AG04450 (cell line): ENCODE data around the gene AXL. TPM values are rescaled to one million over a fixed set of nuclear protein-coding genes. Genes with fewer than 3 reads are reported as not detected.
"Not testable (repeated sequence)": the region's sequence is repeated elsewhere in the genome, so short reads cannot be mapped to it uniquely, and the experiment has no call there.

ENCODE experiments used
- CTCF ChIA-PET: fragments of 300-600, 350-600 bp; formaldehyde crosslinking; extraction: SDS; loops from one replicate; lab custom pipeline; 2022; ENCODE audit warnings: antibody characterized with exemption, inconsistent platforms; lab: Charles Lee
- POLR2A ChIA-PET: fragments of 350-600 bp; formaldehyde crosslinking; extraction: SDS; loops from one replicate; lab custom pipeline; 2021; ENCODE audit warnings: antibody characterized with exemption, inconsistent platforms; lab: Yijun Ruan, JAX
- DNase-seq: peaks from one replicate; pipeline ENCODE4 v3.0.0-alpha.2; 2011; ENCODE audit warnings: low read depth, low spot score
- H3K27ac ChIP-seq: one replicate; pipeline ENCODE4 v1.5.1; 2012; ENCODE audit warnings: low read depth, low read length, control low read depth
- H3K27me3 ChIP-seq: one replicate; pipeline ENCODE4 v1.6.0; 2012; ENCODE audit warnings: low read length; ENCODE audit not compliant: control insufficient read depth, insufficient read depth
- H3K4me3 ChIP-seq: 2 replicates; pipeline ENCODE4 v1.5.1; 2011; ENCODE audit warnings: mild to moderate bottlenecking, low read depth, low read length, control low read depth
- H3K9me3 ChIP-seq: 2 replicates; pipeline ENCODE4 v1.5.1; 2012; ENCODE audit warnings: low read length; ENCODE audit not compliant: control insufficient read depth, insufficient read depth
- CTCF ChIP-seq: IDR thresholded peaks from 2 replicates; pipeline ENCODE4 v1.5.1; 2011; ENCODE audit warnings: low read depth, low read length, control low read depth, inconsistent platforms
- polyA plus RNA-seq: library from polyadenylated mRNA; depleted of rRNA; stranded (reverse); fragments of >200 nt; gene quantifications from 2 replicates; pipeline ENCODE4 v1.2.3, GENCODE V29; 2011

Gene AXL
- polyA plus RNA-seq, 1 experiment = 210 TPM

GRCh38 chr19:41204338-41204737 is 14.7 kb upstream of the AXL start:
- DNase-seq = peak; percentile 79
- not testable (repeated sequence) for H3K4me3 ChIP-seq, H3K27me3 ChIP-seq, H3K9me3 ChIP-seq, H3K27ac ChIP-seq
- POLR2A ChIA-PET = interaction anchor here (0.6 to 1.3 kb wide), 9 partner anchors 14 to 406 kb away, joined by 3 to 13 read pairs (median 6); partner anchors contain the start of genes AXL and HNRNPUL1
- CTCF ChIA-PET = interaction anchor here (0.6 to 4.1 kb wide), 27 partner anchors 11 to 1320 kb away, joined by 3 to 79 read pairs (median 5); partner anchors contain the start of gene HNRNPUL1
- peak; percentile 96 for TF ChIP-seq CTCF

GRCh38 chr19:41205995-41206394 is 13.0 kb upstream of the AXL start:
- no peaks in the 10 kb centered on the region for H3K27me3 ChIP-seq
- no peak for TF ChIP-seq CTCF
- POLR2A ChIA-PET = no interaction called here
- CTCF ChIA-PET = interaction anchor here (1.5 to 3.2 kb wide), 2 partner anchors 56 to 102 kb away, joined by 5 to 36 read pairs; no protein-coding TSS in a partner anchor
- no peak for DNase-seq
- no peaks in the 10 kb centered on the region; the same call in 1 of the 2 replicates for H3K9me3 ChIP-seq
- H3K27ac ChIP-seq = no peak overlapping the region
- H3K4me3 ChIP-seq = no peak overlapping the region

GRCh38 chr19:41206456-41206855 is 12.6 kb upstream of the AXL start:
- H3K4me3 ChIP-seq = no peak overlapping the region
- POLR2A ChIA-PET = interaction anchor here (0.6 kb wide), 1 partner anchor 26 kb away, joined by 5 read pairs; no protein-coding TSS in a partner anchor
- no peaks in the 10 kb centered on the region; the same call in 1 of the 2 replicates for H3K9me3 ChIP-seq
- no peaks in the 10 kb centered on the region for H3K27me3 ChIP-seq
- TF ChIP-seq CTCF = no peak
- no peak for DNase-seq
- H3K27ac ChIP-seq = no peak overlapping the region
- CTCF ChIA-PET = interaction anchor here (1.5 kb wide), 1 partner anchor 56 kb away, joined by 5 read pairs; no protein-coding TSS in a partner anchor

- TF ChIP-seq CTCF = no peak
- H3K27me3 ChIP-seq = no peaks in the 10 kb centered on the region
- POLR2A ChIA-PET = interaction anchor here (0.6 kb wide), 1 partner anchor 25 kb away, joined by 5 read pairs; no protein-coding TSS in a partner anchor
- CTCF ChIA-PET = interaction anchor here (0.7 to 1.5 kb wide), 5 partner anchors 54 to 402 kb away, joined by 3 to 5 read pairs (median 3); no protein-coding TSS in a partner anchor
- H3K9me3 ChIP-seq = no peaks in the 10 kb centered on the region; the same call in 1 of the 2 replicates
- no peak overlapping the region for H3K4me3 ChIP-seq
- H3K27ac ChIP-seq = no peak overlapping the region
- no peak for DNase-seq
Observed at GRCh38 chr19:41206926-41207750, 11.9 kb upstream of the AXL start.

- Histone ChIP-seq H3K9me3 (peaks cover 4% of the 10 kb centered on the region; the same call in 1 of the 2 replicates), H3K27ac (no peak overlapping the region), H3K4me3 (no peak overlapping the region), H3K27me3 (no peaks in the 10 kb centered on the region)
- CTCF ChIA-PET = no interaction called here
- no peak for DNase-seq
- no peak for TF ChIP-seq CTCF
- POLR2A ChIA-PET = no interaction called here
Observed at GRCh38 chr19:41214161-41214560, 4.9 kb upstream of the AXL start.
